Measurements from ENCODE around the gene C1QTNF6.

- TF ChIP-seq CTCF (optimal IDR thresholded peaks at IDR 0.05 in 1 of 3, IDR thresholded peaks at IDR 0.05 in 1 of 3, conservative IDR thresholded peaks at IDR 0.05 in 1 of 3; ENCODE audit: extremely low read depth in 1 of 3, insufficient read depth in 2 of 3, low read length in 3 of 3) (no peak), EZH2 (IDR thresholded peaks at IDR 0.05; ENCODE audit: low read length) (no peak)
Measured at GRCh38 chr22:37186228-37186996, 1.6 kb downstream of the C1QTNF6 start.

All from keratinocyte (primary cell).